Islet of Langerhans (tissue), 1 donor: ENCODE data around the gene CXCL13.
"Not testable (repeated sequence)": the region's sequence is repeated elsewhere in the genome, so short reads cannot be mapped to it uniquely, and the experiment has no call there.

Experiments used
- FAIRE-seq: peaks from one replicate; lab custom pipeline; 2011; peaks lifted over from hg19 to GRCh38; lab: Jason Lieb, UNC

CXCL13 gene

GRCh38 chr4:77605210-77605902 is at the start of gene CXCL13:
Gene CXCL13, plus strand, starts transcription at chr4:77605820. Its CDS starts 46 bp downstream, at chr4:77605866.
- no peak for FAIRE-seq

- FAIRE-seq: no peak
Measured at GRCh38 chr4:77560170-77560569, 45.5 kb upstream of the CXCL13 start.

GRCh38 chr4:77561720-77562119 is 43.9 kb upstream of the CXCL13 start:
- not testable (repeated sequence) for FAIRE-seq

- no peak for FAIRE-seq
Measured at GRCh38 chr4:77564231-77564630, 41.4 kb upstream of the CXCL13 start.

- FAIRE-seq: no peak
Measured at GRCh38 chr4:77566148-77566547, 39.5 kb upstream of the CXCL13 start.

- FAIRE-seq: no peak
Measured at GRCh38 chr4:77567549-77567948, 38.1 kb upstream of the CXCL13 start.

- not testable (repeated sequence) for FAIRE-seq
Measured at GRCh38 chr4:77570508-77571214, 35.0 kb upstream of the CXCL13 start.

GRCh38 chr4:77576351-77576750 is 29.3 kb upstream of the CXCL13 start:
- FAIRE-seq: no peak

GRCh38 chr4:77578145-77578544 is 27.5 kb upstream of the CXCL13 start:
- FAIRE-seq: no peak

- FAIRE-seq: no peak
Measured at GRCh38 chr4:77579406-77580076, 26.1 kb upstream of the CXCL13 start.

- no peak for FAIRE-seq
Measured at GRCh38 chr4:77581724-77582123, 23.9 kb upstream of the CXCL13 start.

GRCh38 chr4:77582156-77582555 is 23.5 kb upstream of the CXCL13 start:
- no peak for FAIRE-seq

- no peak for FAIRE-seq
Measured at GRCh38 chr4:77582711-77583110, 22.9 kb upstream of the CXCL13 start.

- FAIRE-seq: no peak
Measured at GRCh38 chr4:77586951-77587383, 18.7 kb upstream of the CXCL13 start.

- no peak for FAIRE-seq
Measured at GRCh38 chr4:77590482-77590881, 15.1 kb upstream of the CXCL13 start.

GRCh38 chr4:77591532-77591931 is 14.1 kb upstream of the CXCL13 start:
- FAIRE-seq: no peak

GRCh38 chr4:77593101-77593500 is 12.5 kb upstream of the CXCL13 start:
- FAIRE-seq: no peak

- FAIRE-seq: no peak
Measured at GRCh38 chr4:77593993-77594392, 11.6 kb upstream of the CXCL13 start.

GRCh38 chr4:77595364-77595973 is 10.2 kb upstream of the CXCL13 start:
- no peak for FAIRE-seq

- FAIRE-seq: no peak
Measured at GRCh38 chr4:77599378-77599777, 6.2 kb upstream of the CXCL13 start.

GRCh38 chr4:77600521-77601451 is 4.8 kb upstream of the CXCL13 start:
- peak; percentile 93 for FAIRE-seq
